Renal cortical epithelial cell (primary cell): Measurements from ENCODE around the gene ADCY9. TPM values are rescaled to one million over a fixed set of nuclear protein-coding genes. Genes with fewer than 3 reads are reported as not detected.
A peak's percentile ranks its signal among the peaks of the same experiment; 100 is the strongest.
"Not testable (repeated sequence)": the region's sequence is repeated elsewhere in the genome, so short reads cannot be mapped to it uniquely, and the experiment has no call there.

Experiments
- DNase-seq: peaks from one replicate; pipeline ENCODE4 v3.0.0-alpha.2; 2011; ENCODE audit warnings: low read depth
- total RNA-seq: library from RNA; depleted of rRNA; stranded (reverse); fragments of >200 nt; gene quantifications from 2 replicates; pipeline ENCODE4 v1.2.3, GENCODE V29; 2014

The ADCY9 gene
- total RNA-seq, 1 donor from 2014 or later, result 20.2 TPM

DNA sequence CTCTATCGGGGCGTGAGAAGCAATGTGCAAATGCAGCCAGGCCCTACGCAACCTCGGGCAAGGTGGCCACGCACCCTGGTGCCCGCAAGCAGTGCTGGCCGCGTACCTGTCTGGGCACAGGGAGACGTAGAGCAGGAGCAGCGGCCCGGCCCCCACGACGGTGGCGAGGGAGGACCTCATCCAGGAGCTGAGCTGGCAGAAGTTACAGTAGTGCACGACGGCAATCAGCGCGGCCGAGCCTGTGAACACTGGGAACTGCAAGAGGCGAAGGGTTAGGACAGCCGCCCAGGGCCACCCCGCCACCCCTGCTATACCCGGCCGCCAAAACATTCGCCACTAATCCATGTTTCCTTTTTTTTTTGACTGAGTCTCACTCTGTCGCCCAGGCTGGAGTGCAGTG is 138.9 kb downstream of the ADCY9 start:
- no peak for DNase-seq

DNA sequence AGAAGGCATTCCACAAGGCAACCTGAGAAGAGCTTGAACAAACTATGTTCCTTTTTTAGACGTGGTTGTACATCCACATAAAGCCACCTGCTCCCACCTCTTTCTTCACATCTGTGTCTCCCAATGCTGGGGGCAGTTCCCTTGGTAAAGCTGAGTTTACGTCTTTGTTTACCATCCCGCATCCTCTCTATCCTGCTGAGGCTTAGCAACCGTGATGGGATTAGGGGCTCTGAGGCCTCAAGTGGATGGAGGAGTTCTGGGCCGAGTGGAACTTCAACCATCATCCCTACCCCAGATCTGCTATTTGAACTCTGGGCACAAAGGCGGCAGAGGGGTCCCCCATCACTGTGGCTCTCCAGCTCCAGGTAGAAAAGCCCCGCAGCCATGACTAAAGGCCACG is 141.5 kb downstream of the ADCY9 start:
- DNase-seq, result no peak

DNA sequence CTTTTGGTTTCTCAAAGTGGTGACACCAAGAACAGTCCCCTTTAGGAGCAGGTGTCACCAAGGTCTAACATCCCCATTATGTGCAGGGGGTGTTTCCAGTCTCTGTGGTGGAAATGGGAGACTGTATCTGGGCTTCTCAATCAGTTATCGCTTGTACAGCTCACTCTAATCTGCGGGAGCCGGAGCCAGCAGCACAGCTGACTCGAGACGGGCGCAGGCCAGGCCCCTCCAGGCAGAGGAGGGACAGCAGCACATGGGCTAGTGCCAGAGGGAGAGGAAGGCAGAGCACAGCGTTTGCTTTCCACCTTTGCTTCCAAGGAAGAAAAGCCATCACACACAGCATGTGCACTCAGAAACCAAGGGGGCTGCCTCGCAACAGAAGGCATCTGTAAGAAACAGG is 144.5 kb downstream of the ADCY9 start:
- no peak for DNase-seq

DNA sequence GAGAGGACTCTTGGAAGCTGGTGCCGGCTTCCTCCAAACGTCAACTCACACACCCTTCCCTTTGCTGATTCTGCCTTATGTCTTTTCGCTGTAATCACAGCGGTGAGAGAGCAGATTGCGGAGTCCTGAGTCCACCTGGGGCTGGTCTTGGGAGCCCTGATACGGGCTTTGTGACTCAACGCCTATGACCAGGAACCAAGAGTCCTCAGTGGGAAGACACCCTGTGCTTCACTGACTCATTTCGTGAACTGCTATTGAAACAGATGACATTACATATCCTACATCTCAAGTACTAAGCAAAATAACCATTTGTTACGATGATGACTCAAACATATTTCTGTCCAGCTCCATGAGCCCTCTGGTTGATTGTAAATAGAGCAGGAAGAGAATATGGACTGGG is 145.0 kb downstream of the ADCY9 start:
- DNase-seq, result no peak

DNA sequence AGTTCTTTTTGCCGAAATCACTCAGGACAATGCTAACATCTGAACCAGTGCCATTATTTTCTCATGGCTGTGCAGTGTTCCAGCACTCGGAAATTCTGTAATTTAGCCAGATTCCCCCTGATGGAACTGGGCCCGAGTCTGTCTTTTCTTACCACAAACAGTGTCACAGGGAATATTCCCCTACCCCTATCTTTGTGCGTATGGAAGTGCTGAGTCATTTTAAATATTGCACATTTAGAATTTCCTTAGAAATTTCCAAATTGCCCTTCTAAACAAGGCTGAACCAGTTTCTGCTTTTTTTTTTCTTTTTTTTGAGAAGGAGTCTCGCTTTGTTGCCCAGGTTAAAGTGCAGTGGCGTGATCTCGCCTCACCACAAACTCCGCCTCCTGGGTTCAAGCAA is 147.7 kb downstream of the ADCY9 start:
- DNase-seq, result no peak

DNA sequence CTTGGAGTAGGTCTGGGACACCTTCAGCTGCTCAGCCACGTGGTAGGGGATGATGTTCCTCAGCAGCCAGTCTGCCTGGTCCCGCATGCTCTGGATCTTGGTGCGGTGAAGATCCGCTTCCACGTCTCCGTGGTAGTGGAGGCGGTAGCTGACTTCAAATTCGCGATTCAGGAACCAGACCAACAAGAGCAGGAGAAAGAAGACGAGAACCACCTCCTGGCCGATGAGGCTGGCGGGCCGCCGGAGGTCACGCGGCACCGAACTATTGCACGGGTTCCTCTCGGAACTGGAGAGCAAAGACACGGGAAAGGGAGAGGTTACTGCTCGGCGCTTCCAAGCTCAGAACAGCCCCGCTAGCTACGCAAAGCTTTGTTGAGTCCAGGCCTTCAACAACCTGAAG is 149.6 kb downstream of the ADCY9 start:
- DNase-seq, result no peak

DNA sequence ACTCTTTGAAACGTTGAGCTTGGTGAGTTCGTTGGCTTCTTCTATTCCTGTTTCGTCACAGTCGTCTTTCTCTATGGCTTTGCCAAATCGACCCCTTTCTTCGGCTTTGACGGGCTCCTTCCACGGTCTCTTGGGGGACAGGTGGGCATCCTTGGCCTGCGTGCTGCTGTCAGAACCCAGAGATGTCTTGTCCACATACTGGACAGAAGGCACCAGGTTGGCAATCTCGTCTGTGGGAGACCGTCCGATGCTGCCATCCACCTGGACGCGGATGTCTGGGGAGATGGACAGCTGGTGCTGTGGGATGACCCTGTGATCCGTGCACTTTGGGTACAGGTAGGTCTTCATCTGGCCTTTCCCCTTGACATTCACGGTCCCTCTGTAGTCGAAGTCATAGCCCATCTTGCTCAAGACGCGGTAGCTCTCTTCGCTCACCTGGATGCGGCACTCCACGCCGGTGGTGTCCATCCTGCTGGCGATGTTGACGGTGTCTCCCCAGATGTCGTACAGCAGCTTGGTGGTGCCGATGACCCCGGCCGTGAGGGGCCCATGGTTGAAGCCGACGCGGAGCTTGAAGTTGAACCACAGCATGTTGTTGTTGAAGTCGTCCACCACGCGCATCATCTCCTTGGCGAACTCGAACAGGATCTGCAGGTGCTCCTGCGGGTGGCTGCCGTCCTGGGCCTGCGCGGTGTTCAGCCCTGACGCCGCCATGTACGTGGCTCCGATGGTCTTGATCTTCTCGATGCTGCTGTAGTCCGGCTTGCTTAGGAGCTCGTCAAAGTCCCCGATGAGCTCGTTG is 150.3 kb downstream of the ADCY9 start:
- no peak for DNase-seq

DNA sequence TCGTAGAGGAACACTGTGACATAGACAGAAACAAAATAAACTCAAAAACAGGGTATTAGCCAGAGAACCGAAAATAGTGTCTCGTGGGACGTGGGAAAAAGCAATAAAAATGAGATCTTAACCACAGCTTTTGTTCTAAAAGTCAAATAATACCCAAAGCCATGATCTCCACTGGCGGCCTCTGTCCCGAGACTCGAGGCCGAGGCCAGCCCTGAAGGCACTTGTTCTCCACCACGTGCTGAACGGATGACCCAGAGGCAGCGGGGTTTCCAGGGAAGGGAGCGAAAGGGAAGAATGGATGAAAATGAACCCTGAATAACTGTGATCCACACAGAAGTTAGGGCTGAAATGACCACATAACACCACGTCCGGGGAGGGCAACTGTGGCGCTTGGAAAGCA is 150.9 kb downstream of the ADCY9 start:
- no peak for DNase-seq

DNA sequence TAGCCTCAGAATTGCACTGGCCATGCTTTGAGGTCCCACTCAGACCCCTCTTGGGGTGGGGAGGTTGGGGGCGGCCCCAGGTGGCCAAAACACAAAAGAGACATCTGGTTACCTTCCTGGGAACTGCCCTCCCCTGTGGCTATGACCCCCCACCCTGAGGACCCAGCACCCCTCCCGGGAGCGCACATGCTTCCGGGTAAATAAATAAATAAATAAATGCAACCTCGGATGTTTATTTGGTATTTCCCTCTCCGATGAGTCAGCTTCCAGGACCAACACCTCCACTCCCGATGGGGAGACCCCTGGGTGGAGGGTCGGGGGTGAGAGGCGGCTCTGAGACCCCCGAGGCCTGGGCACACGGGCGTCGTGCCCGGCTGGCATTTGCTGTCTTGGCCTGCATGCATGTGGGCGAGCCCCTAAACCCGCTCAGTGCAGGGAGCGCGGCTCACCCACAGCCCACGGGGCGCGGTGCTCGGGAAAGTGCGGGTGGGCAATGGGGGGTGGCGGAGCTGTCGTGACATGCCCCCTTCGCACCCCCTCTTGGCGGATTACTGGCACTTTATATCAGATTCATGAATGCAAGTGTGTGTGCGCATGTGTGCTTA is 151.5 kb downstream of the ADCY9 start:
- DNase-seq, result no peak

DNA sequence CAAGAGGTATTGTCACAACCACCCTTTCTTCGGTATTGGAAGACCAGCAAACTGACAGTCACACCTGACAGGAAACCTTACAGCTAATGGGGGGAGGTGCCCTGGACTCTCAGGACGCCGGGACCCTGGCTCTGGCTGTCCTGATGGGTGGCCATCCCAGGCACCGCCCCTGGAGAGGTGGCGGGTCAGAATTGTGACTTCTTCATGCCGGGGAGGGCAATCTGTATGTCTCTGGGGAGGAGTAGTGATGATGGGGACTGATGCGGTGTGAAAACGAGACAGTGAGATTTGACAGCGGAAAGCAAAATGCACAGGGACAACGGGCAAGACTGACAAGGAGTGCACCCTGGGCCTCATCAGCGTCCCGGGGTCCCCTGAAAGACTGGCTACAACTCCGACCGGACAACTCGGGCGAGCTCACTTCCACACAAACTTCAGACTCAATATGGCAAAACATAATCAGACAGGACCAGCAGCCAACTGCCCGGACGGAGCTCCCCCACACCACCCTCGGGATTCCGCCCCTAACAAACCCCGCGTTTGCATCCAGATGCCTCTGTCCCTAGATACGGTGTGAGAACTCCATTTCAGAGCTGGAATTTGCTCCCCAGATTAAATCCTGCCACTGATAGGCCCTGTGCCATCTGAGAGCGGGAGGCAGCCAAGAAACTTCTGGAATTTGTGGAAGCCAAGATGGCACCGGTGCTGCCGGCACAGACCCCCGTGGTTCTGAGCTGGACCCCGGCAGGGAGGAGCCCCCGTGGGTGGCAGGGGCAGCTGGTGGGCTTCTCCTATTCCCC is 152.2 kb downstream of the ADCY9 start:
- DNase-seq, result no peak

DNA sequence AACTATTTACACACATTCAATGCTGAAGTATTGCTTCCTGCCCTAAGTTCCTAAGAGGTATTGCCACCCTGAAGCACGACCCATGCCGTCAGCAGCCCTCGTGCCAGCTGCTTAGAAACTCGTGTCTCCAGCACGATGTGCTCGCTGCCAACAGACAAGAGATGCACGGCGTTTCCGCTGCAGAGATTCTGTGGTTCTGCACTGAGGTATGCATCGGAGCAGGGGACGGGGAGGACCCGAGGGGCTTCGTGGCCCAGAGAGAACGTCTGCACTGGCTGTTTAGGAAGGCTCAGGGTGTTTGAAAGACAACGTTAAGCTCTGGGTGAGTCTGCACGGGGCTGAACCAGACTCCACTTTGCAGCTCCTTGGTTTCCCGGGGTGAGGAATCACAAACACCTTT is 153.0 kb downstream of the ADCY9 start:
- DNase-seq, result no peak

DNA sequence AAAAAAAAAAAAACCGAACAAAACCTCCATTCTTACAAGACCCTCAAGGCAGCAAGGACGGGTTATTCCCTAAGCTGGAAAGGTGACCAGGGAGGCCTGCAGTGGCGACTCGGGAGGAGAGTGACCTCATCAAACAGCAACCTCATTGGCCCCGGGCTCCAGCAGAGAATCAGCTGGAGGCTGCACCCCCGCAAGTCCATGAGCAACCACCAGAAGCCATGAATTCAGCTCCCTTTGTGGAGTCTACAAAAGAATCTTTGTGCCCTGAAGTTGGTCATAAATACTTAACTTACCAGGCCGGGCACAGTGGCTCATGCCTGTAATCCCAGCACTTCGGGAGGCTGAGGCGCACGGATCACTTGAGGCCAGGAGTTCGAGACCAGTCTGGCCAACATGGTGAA is 154.8 kb downstream of the ADCY9 start:
- DNase-seq, result no peak

DNA sequence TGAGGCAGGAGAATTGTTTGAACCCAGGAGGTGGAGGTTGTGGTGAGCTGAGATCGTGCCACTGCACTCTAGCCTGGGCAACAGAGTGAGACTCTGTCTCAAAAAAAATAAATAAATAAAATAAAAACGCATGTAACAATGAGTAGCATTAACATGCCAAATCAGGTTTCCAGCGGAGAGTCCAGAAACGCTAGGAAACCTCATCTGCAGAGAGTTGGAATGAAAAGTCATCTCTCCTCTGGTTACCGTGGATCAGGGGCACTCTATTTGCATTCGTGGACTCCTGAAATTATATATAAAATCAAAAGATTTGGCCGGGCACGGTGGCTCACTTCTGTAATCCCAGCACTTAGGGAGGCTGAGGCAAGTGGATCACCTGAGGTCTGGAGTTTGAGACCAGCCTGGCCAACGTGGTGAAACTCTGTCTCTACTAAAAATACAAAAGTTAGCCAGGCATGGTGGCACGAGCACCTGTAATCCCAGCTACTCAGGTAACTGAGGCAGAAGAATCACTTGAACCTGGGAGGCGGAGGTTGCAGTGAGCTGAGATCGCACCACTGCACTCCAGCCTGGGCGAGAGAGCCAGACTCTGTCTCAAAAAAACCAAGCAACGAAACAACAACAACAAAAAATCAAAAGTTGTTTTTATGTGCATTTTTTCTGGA is 156.2 kb downstream of the ADCY9 start:
- not testable (repeated sequence) for DNase-seq

DNA sequence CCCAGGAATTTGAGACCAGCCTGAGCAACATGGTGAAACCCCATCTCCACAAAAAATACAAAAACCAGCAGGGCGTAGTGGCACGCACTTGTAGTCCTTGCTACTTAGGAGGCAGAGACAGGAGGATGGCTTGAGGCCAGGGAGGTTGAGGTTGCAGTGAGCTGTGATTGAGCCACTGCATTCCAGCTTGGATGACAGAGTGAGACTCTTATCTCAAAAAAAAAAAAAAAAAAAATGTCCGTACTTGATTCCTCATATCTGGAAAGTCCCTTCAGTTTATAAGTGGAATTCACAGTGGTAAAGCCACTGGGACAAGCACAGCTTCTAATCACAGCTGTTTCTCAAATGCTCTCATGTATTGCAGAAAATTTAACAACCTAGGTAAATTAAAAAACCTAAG is 157.1 kb downstream of the ADCY9 start:
- DNase-seq, result peak; percentile 64

DNA sequence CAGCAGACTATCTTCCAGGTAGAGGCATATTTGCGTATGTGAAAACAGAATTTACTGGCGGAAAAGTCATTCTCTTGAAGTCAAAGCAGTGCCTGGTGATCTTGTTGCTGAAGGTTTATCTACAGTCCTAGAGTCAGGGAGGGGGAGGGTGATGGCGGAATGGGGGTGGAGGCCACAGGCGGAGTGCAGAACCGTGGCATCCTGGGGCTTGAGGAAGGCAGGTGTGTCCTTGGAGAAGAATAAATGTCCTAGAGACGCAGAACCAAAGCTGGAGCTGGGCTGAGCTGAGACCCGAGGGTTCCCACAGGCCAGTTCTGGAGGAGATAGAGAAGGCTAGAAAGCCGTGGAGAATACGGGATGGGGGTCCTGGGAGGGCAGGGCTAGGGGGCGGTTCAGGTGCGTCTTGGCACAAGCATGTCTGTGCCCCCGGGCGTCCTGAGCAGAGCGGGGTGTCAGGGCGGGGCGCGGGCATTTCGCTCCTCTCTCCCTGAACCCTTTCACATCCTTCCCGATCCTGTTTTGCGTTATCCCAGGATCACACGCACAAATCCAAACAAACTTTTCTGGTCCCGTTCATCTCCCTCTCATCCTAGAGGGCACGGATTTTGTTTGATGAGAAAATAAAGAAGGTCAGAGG is 158.8 kb downstream of the ADCY9 start:
- no peak for DNase-seq

DNA sequence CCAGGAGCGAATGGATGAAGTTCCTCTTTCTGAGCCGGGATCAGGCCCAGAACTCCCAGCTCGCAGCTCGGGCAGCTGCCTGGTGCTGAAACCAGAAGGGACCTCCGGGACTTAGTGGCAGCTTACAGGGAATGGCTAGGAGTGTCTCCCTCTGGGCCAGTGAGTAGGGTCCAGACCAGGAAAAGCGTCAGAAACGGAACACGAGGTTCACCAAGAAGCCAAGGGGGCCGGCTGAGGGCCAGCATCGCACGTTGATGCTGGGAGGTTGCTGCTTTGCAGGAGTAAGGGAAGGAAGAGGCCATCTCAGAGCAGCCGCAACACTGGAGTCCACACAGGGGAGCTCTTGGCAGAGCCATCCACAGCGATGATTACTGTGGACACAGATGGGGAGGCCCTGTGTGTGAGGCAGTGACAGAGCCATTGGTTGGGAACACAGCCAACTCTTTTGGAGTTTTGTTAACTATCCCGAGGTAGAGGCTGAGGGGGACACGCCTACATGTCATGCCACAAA is 161.8 kb downstream of the ADCY9 start:
- DNase-seq, result no peak

DNA sequence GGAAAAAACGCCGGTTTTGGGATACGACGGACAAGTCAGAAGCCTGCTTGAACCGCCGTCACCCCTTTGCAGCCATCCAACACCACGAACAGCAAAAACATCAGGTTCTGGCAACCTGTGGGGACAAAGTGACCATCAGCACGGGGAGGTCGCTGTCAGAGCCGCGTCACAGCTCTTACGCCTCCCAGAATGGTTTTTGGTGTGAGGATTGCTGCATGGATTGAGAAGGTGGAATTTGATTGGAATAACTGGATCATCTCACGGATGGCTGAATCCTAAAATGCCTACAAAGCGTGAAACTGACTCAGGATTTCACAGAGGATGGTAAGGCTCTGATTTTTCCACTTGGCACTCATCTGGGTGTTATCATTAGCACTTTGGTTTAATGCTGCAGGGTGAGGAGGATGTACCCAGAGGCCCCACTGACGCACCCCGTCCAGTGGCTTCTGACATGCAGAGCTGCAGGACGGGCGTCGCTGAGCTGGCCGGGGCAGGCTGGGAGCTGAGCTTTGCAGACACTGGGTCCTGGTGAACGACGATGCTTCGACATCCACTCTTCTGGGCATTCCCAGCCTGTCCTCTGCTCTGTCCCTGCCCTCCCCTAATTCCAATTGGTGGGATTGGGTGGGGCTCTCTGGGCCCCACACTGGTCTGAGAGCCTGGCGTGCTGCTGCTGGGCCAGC is 162.4 kb downstream of the ADCY9 start:
- no peak for DNase-seq

DNA sequence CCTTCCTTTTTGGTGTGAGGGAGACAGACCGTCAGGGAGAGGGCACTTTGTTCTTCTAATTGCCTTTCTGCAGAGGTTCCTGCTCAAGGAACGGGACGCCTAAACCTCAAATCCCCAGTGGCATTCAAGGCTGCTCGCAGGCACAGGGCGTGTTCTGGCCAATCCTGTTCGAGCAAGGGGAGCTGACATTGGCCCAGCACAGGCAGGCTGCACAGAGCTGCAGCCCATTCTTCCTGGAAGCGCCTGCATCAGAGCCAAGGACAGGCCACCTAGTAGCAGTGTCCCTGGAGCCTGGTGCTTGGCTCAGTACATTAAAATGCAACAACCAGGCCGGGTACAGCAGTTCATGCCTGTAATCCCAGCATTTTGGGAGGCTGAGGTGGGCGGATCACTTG is 163.5 kb downstream of the ADCY9 start:
- DNase-seq, result no peak

DNA sequence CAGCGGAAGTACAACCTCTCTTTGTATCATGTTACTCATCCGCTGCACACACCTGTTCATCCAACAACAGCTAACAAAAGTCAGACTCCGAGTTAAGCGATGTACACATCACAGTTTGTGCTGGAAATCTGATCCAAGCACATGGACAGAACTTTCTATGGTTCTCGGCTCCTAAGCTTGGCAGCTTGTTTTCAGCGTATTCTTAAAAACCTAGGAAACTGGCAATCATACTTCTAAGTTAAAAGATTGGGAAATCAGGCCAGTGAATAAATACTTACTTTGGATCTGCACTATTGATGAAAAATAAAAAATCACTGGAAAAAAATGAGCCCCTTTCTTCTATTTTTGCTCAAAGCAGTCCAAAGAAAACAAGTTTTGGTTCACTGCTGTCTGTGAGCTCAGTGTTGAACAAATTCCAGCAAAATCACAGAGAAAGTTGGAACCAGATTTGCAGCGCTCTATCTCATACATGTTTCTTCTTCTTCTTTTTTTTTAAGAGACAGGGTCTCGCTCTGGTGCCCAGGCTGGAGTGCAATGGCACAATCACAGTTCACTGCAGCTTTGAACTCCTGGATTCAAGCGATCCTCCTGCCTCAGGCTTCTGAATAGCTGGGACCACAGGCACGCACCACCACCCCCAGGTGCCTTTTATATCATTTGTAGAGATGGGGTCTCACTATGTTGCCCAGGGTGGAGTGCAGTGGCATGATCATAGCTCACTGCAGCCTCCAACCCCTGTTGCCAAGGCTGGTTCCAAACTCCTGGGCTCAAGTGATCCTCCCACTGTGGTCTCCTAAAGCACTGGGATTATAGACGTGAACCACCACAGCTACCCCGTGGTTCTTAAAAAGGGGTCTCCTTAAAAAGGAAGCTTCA is 164.1 kb downstream of the ADCY9 start:
- DNase-seq, result no peak

DNA sequence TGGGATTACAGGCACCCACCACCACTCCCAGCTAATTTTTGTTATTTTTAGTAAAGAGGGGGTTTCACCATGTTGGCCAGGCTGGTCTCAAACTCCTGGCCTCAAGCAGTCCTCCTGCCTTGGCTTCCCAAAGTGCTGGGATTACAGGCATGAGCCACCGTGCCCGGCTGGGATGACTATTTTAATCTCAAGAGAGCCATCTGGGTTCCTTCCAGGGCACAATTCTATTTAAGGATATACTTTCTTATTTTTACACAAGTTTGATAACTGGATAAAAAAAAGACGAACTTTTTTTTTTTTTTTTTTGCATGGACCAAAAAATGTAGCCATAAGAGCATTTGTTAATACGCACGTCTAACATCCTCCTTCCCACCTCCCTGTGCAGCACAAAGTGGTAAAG is 164.9 kb downstream of the ADCY9 start:
- DNase-seq, result not testable (repeated sequence)
